Gastrocnemius medialis (tissue), 4 donors: ENCODE results near the gene TIAM2. TPM values are rescaled to one million over a fixed set of nuclear protein-coding genes. Genes with fewer than 3 reads are reported as not detected.

Experiments
- ATAC-seq, 2 donors: fragments of 150-250 bp; one replicate each; pipeline ENCODE4 v1.9.1; 2016
- DNase-seq, 2 donors: peaks; one replicate each; pipeline ENCODE4 v3.0.0-alpha.2; 2019
- H3K27ac ChIP-seq, 4 donors: fragments of 200-600 bp; sonication (generic); 1 replicate in 1 of 4; 2 replicates in 3 of 4; pipeline ENCODE4 v1.5.1; 2016 to 2018; ENCODE audit warnings: mild to moderate bottlenecking in 2 of 4, moderate library complexity in 1 of 4
- H3K27me3 ChIP-seq, 3 donors: fragments of 200-600 bp; sonication (generic) in 2 of 3; 1 replicate in 1 of 3; 2 replicates in 2 of 3; pipeline versions ENCODE4 v1.5.1 to v1.6.0; 2016 to 2019; ENCODE audit warnings: mild to moderate bottlenecking in 1 of 3, moderate library complexity in 1 of 3
- H3K36me3 ChIP-seq, 2 donors: fragments of 200-600 bp; sonication (generic) in 1 of 2; one replicate each; pipeline ENCODE4 v1.5.1; 2017 to 2018
- H3K4me1 ChIP-seq, 2 donors: fragments of 200-600 bp; sonication (generic) in 1 of 2; one replicate each; pipeline ENCODE4 v1.5.1; 2016 to 2017; ENCODE audit warnings: mild to moderate bottlenecking in 2 of 2
- H3K4me3 ChIP-seq, 4 donors: fragments of 200-600 bp; sonication (generic) in 3 of 4; 1 replicate in 1 of 4; 2 replicates in 3 of 4; pipeline ENCODE4 v1.5.1; 2016 to 2019; ENCODE audit warnings: mild to moderate bottlenecking in 2 of 4
- H3K9me3 ChIP-seq, 3 donors: fragments of 200-600 bp; sonication (generic) in 2 of 3; 1 replicate in 1 of 3; 2 replicates in 2 of 3; pipeline ENCODE4 v1.5.1; 2016 to 2019
- CTCF ChIP-seq, 5 experiments: fragments of 450-650 bp in 3 of 5; fragments of 200-600 bp in 2 of 5; sonication (generic) in 2 of 5; IDR thresholded peaks in 4 of 5; conservative IDR thresholded peaks in 1 of 5; 1 replicate in 4 of 5; 2 replicates in 1 of 5; pipeline ENCODE4 v1.5.1; 2016 to 2019; ENCODE audit warnings: antibody characterized with exemption in 5 of 5, mild to moderate bottlenecking in 3 of 5, moderate library complexity in 3 of 5
- POLR2A ChIP-seq, 2 donors: fragments of 450-650 bp; IDR thresholded peaks; one replicate each; pipeline ENCODE4 v1.6.1; 2017; ENCODE audit warnings: antibody characterized with exemption in 2 of 2, mild to moderate bottlenecking in 2 of 2, moderate library complexity in 2 of 2
- in situ Hi-C, 4 donors: fragments of 200-750 bp; cut with MboI; loops; one replicate each; pipeline versions ENCODE4 v1.15.0 to v1.8.0; 2017; ENCODE audit warnings: low sequenced_read_pairs in 4 of 4
- intact Hi-C: fragments of 100-400 bp; cut with DNase I; formaldehyde crosslinking; loops from one replicate; pipeline ENCODE4 v1.15.1; 2023; ENCODE audit warnings: low total_unique reads
- total RNA-seq, 4 donors: library from RNA; depleted of rRNA; stranded (reverse); fragments of >200 nt; gene quantifications; one replicate each; pipeline versions ENCODE4 v1.1.0 to v1.2.3, GENCODE V29; 2016

Gene TIAM2
- total RNA-seq, 4 donors from 2014 or later, result 4.4 to 18.8 (median 13.6) TPM

DNA sequence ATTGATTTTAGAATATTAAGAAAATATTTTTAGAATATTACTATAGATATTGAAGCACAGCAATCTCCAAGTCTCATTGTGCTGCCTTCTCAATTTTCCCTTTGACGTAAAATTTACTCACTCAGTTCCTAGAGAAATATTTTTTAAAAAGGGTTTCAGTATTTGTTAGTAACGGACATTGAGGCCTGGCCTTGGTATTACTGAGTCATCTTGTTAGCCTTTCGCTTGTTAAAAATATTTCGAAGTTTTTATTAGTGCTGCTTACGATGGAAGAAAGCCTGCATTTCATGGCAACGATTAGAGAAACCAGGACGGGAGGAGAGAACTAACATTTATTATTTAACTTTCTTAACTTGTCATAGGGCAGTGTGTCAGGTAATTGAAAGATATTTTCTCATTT lies 82.2 kb downstream of the TIAM2 start:
- Histone ChIP-seq H3K4me3 (no peak overlapping the region), H3K9me3 (no peaks in the 10 kb centered on the region), H3K27me3 (no peaks in the 10 kb centered on the region), H3K36me3 (no peaks in the 10 kb centered on the region), H3K27ac (no peak overlapping the region), H3K4me1 (no peaks in the 10 kb centered on the region)
- DNase-seq (no peak), ATAC-seq (no peak)
- in situ Hi-C loops, result no loop called here
- intact Hi-C loops, result no loop called here
- TF ChIP-seq CTCF (IDR thresholded peaks at IDR 0.05 in 4 of 5, conservative IDR thresholded peaks at IDR 0.05 in 1 of 5) (no peak), POLR2A (IDR thresholded peaks at IDR 0.05) (no peak)

DNA sequence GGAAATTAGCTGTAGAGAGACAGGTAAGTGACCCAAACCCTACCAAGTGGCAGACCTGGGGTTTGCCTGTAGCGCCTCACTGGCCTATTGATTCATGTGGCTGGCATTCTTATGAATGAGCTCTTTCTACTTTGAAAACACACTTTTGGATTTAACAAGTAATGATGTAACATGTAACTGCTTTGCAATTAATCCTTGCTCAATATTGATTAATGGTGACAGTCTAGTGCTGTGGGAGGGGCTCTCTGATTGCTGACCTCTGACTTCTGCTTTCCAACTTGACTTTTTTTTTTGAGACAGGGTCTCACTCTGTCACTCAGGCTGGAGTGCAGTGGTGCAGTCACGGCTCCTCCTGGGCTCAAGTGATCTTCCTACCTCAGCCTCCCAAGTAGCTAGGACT lies 82.7 kb downstream of the TIAM2 start:
- in situ Hi-C loops, result no loop called here
- intact Hi-C loops, result no loop called here
- no peak for DNase-seq
- Histone ChIP-seq H3K4me3 (no peak overlapping the region), H3K36me3 (no peaks in the 10 kb centered on the region), H3K27ac (no peak overlapping the region), H3K9me3 (no peaks in the 10 kb centered on the region), H3K27me3 (no peaks in the 10 kb centered on the region), H3K4me1 (no peaks in the 10 kb centered on the region)
- ATAC-seq, result no peak
- TF ChIP-seq POLR2A (IDR thresholded peaks at IDR 0.05) (no peak), CTCF (IDR thresholded peaks at IDR 0.05 in 4 of 5, conservative IDR thresholded peaks at IDR 0.05 in 1 of 5) (no peak)

DNA sequence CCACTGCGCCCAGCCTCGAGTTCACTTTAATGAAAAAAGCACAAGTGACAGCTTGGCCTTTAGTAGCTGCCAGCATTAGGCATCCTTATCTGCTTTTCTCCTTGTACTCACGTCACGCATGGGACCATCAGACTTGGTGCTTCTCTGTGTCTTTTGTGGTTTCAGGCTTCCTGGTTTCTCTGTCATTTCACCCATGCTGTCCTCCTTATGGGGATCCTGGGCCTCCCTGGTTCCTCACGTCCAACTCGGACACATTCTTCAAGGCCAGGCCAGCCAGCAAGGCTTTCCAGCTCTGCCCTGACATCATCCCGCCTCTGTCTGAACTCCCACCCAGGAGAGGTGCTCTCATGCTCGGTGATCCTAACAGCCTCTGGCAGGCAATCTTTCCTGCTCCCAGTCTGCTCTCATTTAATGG lies 83.2 kb downstream of the TIAM2 start:
- ATAC-seq, result no peak
- H3K36me3 ChIP-seq, result no peaks in the 10 kb centered on the region
- H3K27me3 ChIP-seq, result no peaks in the 10 kb centered on the region
- in situ Hi-C loops (no loop called here), intact Hi-C loops (no loop called here)
- no peaks in the 10 kb centered on the region for H3K9me3 ChIP-seq
- TF ChIP-seq POLR2A (IDR thresholded peaks at IDR 0.05) (no peak), CTCF (IDR thresholded peaks at IDR 0.05 in 4 of 5, conservative IDR thresholded peaks at IDR 0.05 in 1 of 5) (no peak)
- no peak for DNase-seq
- H3K4me3 ChIP-seq, result no peak overlapping the region
- H3K27ac ChIP-seq, result no peak overlapping the region
- no peaks in the 10 kb centered on the region for H3K4me1 ChIP-seq

GRCh38 chr6:155079985-155080452 lies 84.9 kb downstream of the TIAM2 start:
- intact Hi-C loops (no loop called here), in situ Hi-C loops (no loop called here)
- TF ChIP-seq CTCF (IDR thresholded peaks at IDR 0.05 in 4 of 5, conservative IDR thresholded peaks at IDR 0.05 in 1 of 5) (no peak), POLR2A (IDR thresholded peaks at IDR 0.05) (no peak)
- ATAC-seq, result no peak
- Histone ChIP-seq H3K4me1 (no peaks in the 10 kb centered on the region), H3K9me3 (no peaks in the 10 kb centered on the region), H3K27me3 (no peaks in the 10 kb centered on the region), H3K36me3 (no peaks in the 10 kb centered on the region), H3K4me3 (no peak overlapping the region), H3K27ac (no peak overlapping the region)
- no peak for DNase-seq
